Tibial artery (tissue), 4 donors: Measurements from ENCODE around the gene CYSLTR2.
"Not testable (repeated sequence)": the region's sequence is repeated elsewhere in the genome, so short reads cannot be mapped to it uniquely, and the experiment has no call there.

Experiments used
- DNase-seq, 2 donors: peaks; one replicate each; pipeline ENCODE4 v3.0.0-alpha.2; 2019
- H3K27ac ChIP-seq, 2 donors: fragments of 200-600 bp; sonication (generic) in 1 of 2; 1 replicate in 1 of 2; 2 replicates in 1 of 2; pipeline ENCODE4 v1.5.1; 2018 to 2019; ENCODE audit warnings: mild to moderate bottlenecking in 1 of 2
- H3K27me3 ChIP-seq, 2 donors: fragments of 200-600 bp; sonication (generic) in 1 of 2; one replicate each; pipeline versions ENCODE4 v1.5.1 to v1.6.0; 2016 to 2019
- H3K36me3 ChIP-seq, 3 donors: fragments of 200-600 bp; sonication (generic) in 2 of 3; one replicate each; pipeline ENCODE4 v1.5.1; 2016 to 2019; ENCODE audit warnings: mild to moderate bottlenecking in 2 of 3
- H3K4me1 ChIP-seq, 4 donors: fragments of 200-600 bp; sonication (generic) in 2 of 4; 1 replicate in 3 of 4; 2 replicates in 1 of 4; pipeline ENCODE4 v1.5.1; 2016 to 2019
- H3K4me3 ChIP-seq, 2 donors: fragments of 200-600 bp; sonication (generic) in 1 of 2; 1 replicate in 1 of 2; 2 replicates in 1 of 2; pipeline ENCODE4 v1.5.1; 2018 to 2019; ENCODE audit warnings: mild to moderate bottlenecking in 2 of 2
- H3K9me3 ChIP-seq, 3 donors: fragments of 200-600 bp; sonication (generic) in 1 of 3; one replicate each; pipeline ENCODE4 v1.5.1; 2016 to 2019
- CTCF ChIP-seq, 2 experiments: fragments of 200-600 bp in 1 of 2; fragments of 450-650 bp in 1 of 2; IDR thresholded peaks; one replicate each; pipeline ENCODE4 v1.5.1; 2017 to 2019; ENCODE audit warnings: antibody characterized with exemption in 2 of 2, mild to moderate bottlenecking in 1 of 2, moderate library complexity in 1 of 2
- intact Hi-C: fragments of 100-400 bp; cut with DNase I; formaldehyde crosslinking; loops from one replicate; pipeline ENCODE4 v1.15.0; 2023; ENCODE audit warnings: low total_unique reads

CYSLTR2 gene

GRCh38 chr13:48687249-48687648 is 33.5 kb downstream of the CYSLTR2 start:
- Histone ChIP-seq H3K4me1 (no peaks in the 10 kb centered on the region), H3K4me3 (no peak overlapping the region), H3K27ac (no peak overlapping the region), H3K9me3 (no peaks in the 10 kb centered on the region), H3K36me3 (no peaks in the 10 kb centered on the region), H3K27me3 (no peaks in the 10 kb centered on the region)
- DNase-seq, result no peak
- TF ChIP-seq CTCF (IDR thresholded peaks at IDR 0.05), result no peak
- intact Hi-C loops, result no loop called here

GRCh38 chr13:48693998-48694397 is 40.3 kb downstream of the CYSLTR2 start:
- no peak overlapping the region for H3K27ac ChIP-seq
- DNase-seq, result no peak
- H3K27me3 ChIP-seq, result no peaks in the 10 kb centered on the region
- TF ChIP-seq CTCF (IDR thresholded peaks at IDR 0.05), result no peak
- peaks cover 0 to 5% (median 0%) of the 10 kb centered on the region in 3 donors for H3K9me3 ChIP-seq
- no peaks in the 10 kb centered on the region for H3K4me1 ChIP-seq
- no peak overlapping the region for H3K4me3 ChIP-seq
- no peaks in the 10 kb centered on the region for H3K36me3 ChIP-seq
- intact Hi-C loops, result no loop called here

- DNase-seq, result no peak
- Histone ChIP-seq H3K4me3 (no peak overlapping the region), H3K27ac (no peak overlapping the region), H3K9me3 (peaks cover 0 to 5% (median 0%) of the 10 kb centered on the region in 3 donors), H3K27me3 (no peaks in the 10 kb centered on the region), H3K36me3 (no peaks in the 10 kb centered on the region), H3K4me1 (no peaks in the 10 kb centered on the region)
- no peak for TF ChIP-seq CTCF (IDR thresholded peaks at IDR 0.05)
- intact Hi-C loops, result no loop called here
These were observed 42.0 kb downstream of the CYSLTR2 start for GRCh38 chr13:48695776-48696175.

GRCh38 chr13:48696676-48697075 is 42.9 kb downstream of the CYSLTR2 start:
- H3K27ac ChIP-seq, H3K4me1 ChIP-seq, H3K9me3 ChIP-seq, DNase-seq, H3K27me3 ChIP-seq, H3K36me3 ChIP-seq, intact Hi-C loops, H3K4me3 ChIP-seq: not testable (repeated sequence)

GRCh38 chr13:48707405-48707804 is 53.7 kb downstream of the CYSLTR2 start:
- Histone ChIP-seq H3K9me3 (no peaks in the 10 kb centered on the region), H3K27ac (no peak overlapping the region), H3K36me3 (no peaks in the 10 kb centered on the region), H3K4me3 (no peak overlapping the region), H3K4me1 (no peaks in the 10 kb centered on the region), H3K27me3 (no peaks in the 10 kb centered on the region)
- no peak for DNase-seq
- intact Hi-C loops, result no loop called here
- TF ChIP-seq CTCF (IDR thresholded peaks at IDR 0.05), result no peak

- no peak for TF ChIP-seq CTCF (IDR thresholded peaks at IDR 0.05)
- DNase-seq, result no peak
- intact Hi-C loops, result no loop called here
These were observed 55.0 kb downstream of the CYSLTR2 start for GRCh38 chr13:48708764-48709163.

More at GRCh38 chr13:48708764-48709163, 55.0 kb downstream of the CYSLTR2 start:
- no peaks in the 10 kb centered on the region for H3K4me1 ChIP-seq
- no peak overlapping the region for H3K4me3 ChIP-seq
- H3K36me3 ChIP-seq, result no peaks in the 10 kb centered on the region
- no peak overlapping the region for H3K27ac ChIP-seq
- no peaks in the 10 kb centered on the region for H3K27me3 ChIP-seq
- no peaks in the 10 kb centered on the region for H3K9me3 ChIP-seq
